Stimulated activated CD4-positive, alpha-beta T cell treated with anti-CD3 and anti-CD28 coated beads, Interleukin-12 subunit alpha, Interleukin-12 subunit beta, amount 100 ng/mL, for 24 hours (primary cell): Measurements from ENCODE around the gene MAPK7.
"Not testable (repeated sequence)": the region's sequence is repeated elsewhere in the genome, so short reads cannot be mapped to it uniquely, and the experiment has no call there.

Source experiments
- DNase-seq, 2 experiments: peaks; one replicate each; pipeline ENCODE4 v3.0.0-alpha.2; 2020; ENCODE audit warnings: low read depth in 2 of 2

Gene MAPK7

DNA sequence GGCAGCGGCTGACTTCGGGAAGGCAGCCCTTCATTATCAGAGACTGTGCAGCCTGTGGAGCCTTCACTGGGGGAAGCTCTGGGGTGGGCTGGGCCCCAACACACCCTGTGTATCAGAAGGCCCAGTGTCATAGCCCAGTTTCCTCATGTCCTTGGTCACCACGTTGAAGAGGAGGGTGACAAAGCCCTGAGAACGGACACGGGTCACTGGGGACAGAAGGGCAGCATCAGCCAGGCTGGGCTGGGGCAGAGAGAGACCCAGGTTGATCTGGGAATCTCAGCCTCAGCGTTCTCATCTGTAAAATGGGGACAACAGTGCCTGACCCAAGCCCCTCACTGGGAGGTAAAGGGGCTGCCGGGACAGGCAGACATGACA is 35.1 kb upstream of the MAPK7 start:
- DNase-seq: no peak

DNA sequence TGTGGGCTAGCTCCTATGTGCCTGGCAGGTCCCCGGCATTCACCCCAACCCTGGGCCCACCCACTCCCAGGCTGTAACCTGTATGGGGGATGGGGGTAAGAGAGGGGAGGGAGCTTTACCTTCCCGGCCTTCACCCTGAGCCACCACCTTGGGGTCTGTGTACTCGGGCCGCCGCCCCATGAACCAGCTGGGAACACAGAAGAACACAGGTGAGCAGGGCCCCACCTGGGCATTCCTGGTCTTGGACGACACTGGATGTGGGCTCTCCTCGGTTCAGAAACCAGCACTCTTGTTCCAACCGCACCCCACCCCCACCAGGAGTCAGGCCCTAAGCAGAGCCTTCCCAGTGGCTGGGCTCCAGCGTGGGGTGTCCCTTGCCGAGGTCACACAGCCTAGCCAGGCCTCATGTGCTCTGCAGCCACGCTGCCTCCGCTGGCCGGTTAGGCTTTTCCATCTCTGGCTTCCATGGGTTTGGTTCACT is 34.6 kb upstream of the MAPK7 start:
- DNase-seq: no peak

DNA sequence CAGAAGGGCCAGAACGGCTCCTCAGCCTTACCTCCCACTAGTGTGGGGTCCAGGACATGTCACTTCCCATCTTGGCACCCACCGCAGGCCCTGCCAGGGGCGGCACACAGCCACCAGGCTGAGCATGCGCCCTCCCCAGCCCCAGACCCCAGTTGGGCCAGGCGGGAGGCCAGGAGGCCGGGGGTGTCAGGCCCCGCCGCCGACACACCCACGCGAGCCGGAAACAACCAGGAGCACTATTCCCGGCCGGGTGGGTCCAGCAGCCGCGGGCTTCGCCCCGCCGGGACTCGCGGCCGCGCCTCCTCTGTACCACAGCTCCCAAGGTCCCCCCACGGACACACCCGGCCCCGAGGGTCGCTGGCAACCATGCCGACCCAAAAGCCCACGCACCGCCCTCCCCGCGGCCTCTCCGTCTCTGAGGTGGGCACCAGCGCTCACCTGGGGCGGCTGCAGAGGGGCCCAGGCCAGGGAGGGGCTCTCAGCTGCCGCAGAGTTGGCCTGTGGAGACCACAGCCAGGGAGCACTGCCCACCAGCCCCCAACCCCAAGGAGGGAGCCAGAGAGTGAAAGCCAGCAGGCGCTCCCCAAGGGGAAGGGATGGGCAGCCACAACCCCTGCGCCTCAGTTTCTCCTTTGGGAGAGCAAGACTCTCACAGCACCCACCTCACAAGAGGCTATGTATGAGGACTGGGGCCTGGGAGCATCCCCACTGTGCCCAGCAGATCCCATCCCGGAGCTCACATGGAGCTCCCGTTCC is 33.8 kb upstream of the MAPK7 start:
- no peak for DNase-seq

DNA sequence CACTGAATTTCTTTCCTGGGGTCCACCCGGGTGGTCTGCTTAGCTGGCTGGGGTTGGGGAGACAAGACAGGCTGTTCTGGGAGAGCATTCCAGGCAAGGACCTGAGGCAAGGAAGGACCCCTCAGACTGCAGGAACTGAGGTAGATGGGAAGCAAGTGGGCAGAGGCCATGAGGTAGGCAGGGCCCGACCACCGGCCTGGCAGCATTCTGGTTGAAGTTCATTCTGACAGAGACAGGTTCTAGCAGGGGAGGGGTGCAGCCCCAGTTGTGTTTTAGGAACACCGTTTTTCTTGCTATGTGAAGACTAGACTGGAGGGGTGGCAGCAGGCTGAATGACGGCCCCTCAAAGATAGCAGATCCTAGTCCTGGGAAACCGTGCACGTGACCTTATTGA is 33.2 kb upstream of the MAPK7 start:
- no peak for DNase-seq

DNA sequence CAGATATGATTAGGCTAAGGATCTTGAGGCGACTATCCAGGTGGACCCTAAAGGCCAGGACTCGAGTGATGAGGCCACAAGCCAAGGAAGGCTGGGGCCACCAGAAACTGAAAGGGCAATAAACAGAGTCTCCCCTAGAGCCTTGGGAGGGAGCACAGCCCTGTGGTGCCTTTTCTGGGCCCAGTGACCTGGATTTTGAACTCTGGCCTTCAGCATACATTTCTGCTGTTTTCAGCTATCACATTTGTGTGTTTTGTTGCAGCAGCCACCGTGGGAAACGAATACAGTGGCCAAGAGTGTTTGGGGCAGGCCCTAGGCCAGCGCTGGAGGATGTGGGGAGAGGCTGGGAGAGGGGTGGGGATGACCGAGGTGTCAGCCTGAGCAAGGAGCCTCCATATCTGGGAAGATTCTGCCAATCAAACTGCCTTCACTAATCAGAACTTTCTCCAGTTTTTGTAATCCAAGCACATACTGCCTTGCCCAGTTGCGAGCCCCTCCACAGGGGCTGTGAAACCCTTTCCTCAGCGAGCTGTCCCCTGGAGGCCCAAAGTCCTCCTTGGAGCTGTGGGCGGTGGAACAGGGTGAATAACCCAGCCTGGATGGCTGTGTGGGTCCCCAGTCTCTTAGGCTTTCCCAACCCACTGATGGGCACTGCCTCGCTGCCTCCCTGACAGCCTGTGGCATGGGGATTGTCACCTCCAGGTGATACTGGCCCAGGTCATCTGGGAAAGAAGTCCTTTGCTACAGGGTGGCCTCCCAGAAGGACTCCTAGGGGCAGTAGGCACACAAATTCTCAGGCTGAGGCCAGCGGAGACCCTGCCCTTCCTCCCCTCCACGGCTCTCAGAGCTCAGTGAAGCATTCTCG is 32.6 kb upstream of the MAPK7 start:
- no peak for DNase-seq

DNA sequence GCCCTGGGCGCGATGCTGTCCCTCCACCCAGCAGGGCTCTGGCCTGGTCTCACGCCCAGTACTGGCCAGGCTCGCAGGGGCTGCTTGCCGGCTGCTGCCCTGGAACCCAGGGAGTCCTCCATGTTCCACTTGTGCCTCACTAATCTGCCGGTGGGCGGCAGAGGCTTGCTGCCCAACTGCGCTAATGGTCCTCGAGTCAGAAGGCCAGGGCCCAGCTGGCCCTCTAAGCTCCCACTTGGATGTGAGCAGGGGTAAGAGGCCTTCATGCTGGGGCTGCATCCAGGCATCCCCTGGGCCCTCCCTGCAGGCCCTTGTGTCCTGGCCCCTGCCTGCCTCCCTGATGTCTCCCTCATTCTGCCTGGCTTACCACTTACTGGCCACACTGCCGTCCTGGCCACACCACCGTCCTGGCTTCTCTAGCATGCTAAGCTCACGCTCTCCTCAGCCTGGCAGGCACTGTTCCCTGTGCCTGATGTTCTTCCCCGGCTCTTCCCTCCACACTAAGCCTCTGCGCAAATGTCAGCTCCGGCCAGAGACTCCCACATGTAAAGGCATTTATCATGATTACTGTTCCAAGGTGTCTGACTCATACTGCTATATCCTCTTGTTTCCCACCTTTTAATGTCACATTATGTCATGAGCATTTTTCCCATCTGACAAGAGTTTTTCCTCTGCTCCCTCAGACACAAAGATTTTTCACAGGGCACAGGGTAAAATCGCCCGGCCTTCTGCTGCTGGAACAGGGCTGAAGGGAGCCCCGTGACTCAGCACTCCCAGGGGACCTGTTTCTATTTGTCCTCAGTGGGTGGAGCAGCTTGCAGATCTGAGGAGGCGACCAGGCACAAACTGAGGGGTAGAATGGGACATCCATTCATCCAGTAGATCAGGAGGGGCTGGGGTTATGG is 31.7 kb upstream of the MAPK7 start:
- DNase-seq: no peak

DNA sequence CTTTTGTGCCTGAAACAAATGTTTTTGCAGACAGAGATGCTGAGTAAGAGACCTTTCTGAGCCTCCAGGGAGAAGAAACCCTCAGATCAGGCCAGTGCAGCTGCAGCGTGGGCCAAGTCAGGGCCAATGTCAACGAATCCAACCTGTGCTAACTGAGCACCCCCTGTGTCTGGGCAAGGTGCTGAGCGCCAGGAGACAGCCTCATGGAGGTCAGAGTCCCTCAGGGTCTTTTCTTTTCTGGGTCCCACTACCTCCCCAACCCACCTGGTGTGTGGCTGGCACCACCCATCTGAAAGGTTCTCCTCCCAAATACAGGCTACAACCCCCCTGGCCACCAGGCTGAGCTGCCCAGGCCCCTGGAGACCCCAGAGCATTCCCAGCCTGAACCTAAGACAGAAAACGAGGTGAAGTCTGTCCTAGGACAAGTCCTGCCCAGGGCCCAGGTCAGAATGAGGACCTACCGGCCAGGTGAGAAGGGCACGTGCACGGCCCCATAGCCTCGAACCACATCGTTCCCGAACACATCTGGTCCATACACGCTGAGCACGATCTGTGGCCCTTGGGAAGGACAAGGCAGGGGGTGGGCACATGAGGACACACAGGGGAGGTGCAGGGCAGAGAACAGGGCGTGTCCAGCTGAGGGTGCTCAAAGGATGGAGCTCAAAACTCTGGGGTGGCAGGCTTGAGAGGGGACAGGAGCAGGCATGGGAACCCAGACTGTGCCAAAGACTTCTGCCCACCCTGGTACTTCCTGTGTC is 30.8 kb upstream of the MAPK7 start:
- DNase-seq: no peak

DNA sequence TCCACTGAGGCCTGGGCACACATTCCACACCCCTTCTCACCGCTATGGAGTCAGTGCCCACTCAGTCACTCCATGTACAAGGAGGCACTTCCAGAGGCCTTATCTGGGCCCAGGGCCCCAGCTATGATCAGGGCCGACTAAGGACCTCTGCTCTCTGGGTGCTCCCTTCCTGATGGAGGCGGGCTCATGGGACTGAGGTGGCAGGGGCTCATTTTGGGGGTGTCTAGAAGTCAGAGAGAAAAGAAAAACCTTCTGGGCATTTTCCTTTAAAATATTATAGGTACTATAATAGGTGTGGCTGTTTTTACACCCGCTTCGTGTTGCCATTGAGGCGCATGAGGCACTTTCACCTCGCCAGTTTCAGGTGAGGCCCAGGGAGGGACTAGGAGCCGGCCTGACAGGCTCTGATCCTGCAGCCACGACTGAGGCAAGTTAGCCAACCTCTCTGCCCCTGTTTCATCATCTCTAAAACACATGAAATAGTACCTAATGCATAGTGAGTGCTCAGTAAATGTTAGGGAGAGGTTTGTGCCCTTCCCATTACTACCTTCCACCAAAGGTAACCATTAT is 30.1 kb upstream of the MAPK7 start:
- no peak for DNase-seq

DNA sequence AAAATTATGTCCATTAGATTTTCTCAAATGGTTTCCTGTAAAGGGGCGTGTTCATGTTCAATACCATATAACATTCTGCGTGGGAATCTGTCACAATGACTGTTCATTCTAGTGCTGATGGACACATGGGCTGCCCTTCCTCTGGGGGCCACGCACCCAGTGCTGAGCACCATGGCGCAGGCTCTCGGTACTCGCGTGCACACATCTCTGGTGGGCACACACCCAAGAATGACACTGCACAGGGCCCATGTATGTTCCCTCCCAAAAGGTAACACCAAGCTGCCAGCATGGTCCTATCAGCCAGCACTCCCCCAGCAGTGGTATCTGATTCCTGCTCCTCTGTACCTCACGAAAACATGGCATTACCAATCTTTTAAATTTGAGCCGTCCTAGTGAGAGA is 29.5 kb upstream of the MAPK7 start:
- no peak for DNase-seq

DNA sequence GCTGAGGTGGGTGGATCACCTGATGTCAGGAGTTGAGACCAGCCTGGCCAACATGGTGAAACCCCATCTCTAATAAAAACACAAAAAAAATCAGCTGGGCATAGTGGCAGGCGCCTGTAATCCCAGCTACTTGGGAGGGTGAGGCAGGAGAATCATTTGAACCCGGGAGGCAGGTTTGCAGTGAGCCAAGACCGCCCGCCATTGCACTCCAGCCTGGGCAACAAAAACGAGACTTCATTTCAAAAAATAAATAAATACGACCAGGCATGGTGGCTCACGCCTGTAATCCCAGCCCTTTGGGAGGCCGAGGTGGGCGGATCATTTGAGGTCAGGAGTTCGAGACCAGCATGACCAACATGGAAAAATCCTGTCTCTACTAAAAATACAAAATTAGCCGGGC is 24.9 kb upstream of the MAPK7 start:
- DNase-seq: not testable (repeated sequence)

DNA sequence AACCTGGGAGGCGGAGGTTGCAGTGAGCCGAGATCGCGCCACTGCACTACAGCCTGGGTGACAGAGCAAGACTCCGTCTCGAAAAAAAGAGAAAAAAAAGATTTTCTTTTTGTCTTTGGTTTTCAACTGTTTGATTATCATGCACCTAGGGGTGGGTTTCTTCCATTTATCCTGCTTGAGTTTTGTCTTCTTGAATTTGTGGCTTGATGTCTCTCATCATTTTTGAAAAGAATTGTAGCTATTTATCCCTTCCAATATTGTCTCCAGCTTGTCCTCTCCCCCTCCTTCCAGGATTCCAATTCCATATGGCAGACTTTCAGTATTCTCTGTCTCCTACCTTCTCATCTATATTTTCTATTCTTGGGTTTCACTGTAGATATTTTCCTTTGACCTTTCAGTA is 23.6 kb upstream of the MAPK7 start:
- DNase-seq: no peak

DNA sequence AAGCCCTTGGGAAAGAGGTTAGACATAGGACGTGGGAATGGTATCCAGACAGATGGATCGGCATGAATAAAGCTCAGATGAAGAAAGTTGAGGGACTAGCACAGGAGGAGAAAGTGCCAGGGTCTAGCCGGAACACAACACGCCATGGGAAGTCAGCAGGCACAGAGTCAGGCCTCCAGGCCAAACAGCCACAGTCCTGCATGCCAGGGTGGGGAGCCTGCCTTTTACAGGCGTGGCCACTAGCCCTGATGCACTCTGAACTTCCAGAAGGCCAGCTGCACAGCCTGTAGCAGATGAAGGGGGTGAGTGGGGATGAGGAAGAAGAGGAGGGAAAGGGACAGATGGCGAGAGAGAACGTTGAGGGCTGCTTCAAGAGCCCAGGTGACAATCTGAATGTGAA is 20.9 kb upstream of the MAPK7 start:
- no peak for DNase-seq

DNA sequence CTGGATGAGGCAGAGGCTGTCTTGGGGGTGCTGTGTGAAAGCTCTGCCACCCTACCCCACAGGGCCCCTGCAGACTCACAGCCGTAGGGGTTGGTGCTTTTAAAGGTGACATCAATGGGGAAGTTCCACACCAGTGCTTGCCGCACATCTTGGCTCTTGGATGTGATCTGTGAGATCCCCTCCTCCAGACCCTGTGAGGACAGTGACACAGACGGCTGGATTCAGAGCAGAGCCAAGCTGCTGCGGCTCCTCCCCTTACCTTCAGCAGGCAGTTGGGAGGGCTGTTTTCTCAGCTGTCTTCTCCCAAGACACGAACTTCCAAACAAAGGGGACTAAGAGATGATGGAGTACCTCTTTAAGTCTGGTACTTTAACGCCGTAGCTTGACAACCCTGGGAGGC is 20.5 kb upstream of the MAPK7 start:
- no peak for DNase-seq

DNA sequence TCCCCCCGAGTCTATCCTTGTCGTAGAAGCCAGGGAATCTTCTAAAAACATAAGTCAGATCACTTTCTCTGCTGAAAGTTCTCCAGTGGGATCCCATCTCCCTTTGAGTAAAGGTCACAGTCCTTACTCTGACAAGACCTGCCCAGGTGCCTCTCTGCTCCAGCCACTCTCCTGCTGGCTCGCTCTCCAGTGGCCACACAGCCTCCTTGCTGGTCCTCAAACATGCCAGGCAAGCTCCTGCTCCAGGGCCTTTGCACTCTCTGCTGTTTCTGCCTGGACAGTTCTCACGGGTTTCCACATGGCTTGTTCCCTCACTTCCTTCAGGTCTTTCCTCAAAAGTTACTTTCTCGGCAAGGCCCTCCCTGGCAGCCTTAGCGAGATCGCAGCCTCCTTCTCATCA is 19.1 kb upstream of the MAPK7 start:
- DNase-seq: no peak

DNA sequence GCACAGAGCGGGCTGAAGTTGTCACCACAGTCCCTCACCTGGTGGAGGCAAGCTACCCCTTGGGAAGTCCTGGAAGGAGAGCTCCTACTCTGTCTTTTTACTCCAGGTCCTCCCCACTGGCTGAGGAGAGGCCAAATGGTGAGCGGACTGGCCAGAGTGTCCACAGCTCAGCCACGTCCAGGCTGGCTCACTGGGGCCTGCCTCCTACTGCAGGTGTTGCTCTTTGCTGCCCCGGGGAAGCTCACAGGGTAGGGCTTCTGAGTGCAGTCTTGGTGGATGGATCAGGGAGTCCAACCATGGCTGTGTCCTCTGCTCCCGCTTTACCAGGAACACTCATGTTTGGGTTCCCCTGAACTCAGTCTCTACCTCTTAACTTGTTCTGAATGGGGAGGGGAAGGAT is 18.4 kb upstream of the MAPK7 start:
- no peak for DNase-seq

DNA sequence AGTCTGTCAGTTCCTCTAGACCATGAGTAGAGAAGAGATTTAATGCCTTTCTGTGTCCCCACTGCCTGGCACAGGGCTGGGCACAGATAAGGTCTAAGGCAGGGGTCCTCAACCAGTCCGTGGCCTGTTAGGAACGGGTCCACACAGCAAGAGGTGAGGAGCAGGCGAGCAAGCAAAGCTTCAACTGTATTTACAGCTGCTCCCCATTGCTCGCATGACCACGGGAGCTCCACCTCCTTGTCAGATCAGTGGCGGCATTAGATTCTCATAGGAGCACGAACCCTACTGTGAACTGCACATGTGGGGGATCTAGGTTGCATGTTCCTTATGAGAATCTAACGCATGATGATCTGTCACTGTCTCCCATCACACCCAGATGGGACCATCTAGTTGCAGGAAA is 17.5 kb upstream of the MAPK7 start:
- no peak for DNase-seq

DNA sequence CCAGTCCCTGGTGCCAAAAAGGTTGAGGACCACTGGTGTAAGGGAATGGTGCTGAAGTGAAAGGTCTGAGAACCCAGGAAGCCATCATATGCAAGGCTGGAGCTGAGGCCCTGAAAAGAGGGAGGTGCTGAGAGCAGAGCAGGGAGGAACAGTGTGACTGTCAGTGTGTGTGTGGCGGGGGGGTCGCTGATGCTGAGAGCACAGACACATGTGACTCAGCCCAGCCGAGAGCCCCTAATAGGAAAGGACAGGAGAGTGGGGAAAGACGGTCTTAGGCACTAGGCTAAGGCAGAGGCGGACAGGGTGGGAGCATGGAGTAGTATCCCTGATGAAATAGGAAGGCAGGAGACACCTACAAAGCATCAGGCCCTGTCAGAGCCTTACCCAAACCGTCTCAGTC is 17.0 kb upstream of the MAPK7 start:
- DNase-seq: no peak

DNA sequence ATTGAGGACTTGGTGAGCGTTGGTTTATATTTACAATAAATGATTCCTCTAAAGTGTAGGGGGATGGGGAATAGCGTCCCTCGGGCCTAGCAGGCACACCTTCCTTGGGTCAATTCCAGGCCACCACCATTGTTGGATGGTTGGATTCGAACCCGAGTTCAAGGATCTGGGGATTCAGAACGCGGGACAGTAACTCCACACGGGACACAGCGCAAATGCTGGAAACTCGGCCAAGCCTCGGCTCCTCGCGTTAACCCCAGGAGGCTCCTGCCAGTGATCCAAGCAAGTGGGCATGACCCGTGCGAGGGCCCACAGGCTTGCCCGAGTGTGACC is 16.4 kb upstream of the MAPK7 start:
- DNase-seq: no peak

DNA sequence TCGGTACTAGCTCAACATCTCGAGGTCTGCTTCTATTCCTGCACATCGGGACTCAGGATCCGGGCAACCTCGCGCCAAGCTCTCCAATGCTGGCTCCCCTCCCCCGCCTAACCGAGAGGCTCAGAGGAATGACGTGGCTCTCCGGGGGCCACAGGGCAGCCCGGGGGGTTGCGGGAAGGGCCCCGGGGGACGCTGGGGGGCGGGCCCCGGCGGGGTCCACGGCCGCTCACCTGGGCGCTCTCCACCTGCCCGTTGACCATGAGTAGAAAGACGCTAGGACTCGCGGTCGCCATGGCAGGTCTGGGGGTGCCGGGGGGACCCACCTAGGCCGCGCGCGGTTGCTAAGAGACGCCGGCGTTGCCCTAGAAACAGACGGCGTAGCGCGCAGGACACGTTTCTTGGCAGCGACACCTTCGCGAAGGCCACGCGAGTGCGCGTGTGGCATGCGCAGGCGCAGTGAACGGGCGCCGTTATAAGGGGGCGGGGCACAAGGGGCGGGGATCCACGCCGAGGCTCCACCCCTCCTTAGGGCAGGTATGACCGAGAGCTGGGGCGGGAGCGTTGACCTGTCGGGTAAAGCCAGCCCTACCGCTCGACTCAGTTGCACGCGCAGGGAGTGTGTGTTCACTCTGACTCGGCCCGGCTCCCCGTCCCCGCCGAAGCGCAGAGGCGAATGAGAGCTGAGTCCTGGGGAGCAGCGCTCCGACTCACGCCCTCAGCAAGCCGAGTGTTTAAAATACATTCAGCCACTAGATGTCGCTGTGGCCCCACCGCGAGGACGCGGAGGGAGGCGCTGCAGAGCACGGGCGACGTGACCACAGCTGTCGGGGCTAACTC is 15.8 kb upstream of the MAPK7 start, which contains the start of gene B9D1:
Gene B9D1 (minus strand): TSS at position 447 of the 837 bp plus-strand sequence. CDS start 154 bp downstream, at position 293.
- DNase-seq: peak; percentile 86

DNA sequence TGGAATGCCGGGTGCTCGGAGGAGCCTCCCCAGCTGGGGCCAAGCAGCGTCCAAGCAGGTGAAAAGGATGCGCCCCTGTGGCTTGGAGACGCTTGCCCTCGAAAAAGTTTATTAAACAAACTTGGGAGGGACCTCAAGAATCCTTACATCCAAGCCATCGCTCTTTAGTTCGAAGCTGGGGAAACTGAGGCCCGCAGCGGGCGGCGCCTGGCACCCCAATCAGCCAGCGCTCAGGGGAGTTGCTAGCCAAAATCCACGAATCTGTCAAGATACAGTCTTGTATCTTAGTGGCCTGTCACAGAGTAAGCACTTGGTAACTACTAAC is 15.2 kb upstream of the MAPK7 start:
- DNase-seq: no peak
